GM12875 (cell line): ENCODE data around the gene PPP2R3C.
"Not testable (repeated sequence)": the region's sequence is repeated elsewhere in the genome, so short reads cannot be mapped to it uniquely, and the experiment has no call there.

Source experiments
- H3K4me3 ChIP-seq: one replicate; pipeline ENCODE4 v1.5.1; 2011; ENCODE audit warnings: low read depth, low read length, control low read depth
- TF ChIP-seq, protein P1 (sequence below): IDR thresholded peaks from 2 replicates; pipeline ENCODE4 v1.5.1; 2011; ENCODE audit warnings: low read depth, mild to moderate bottlenecking, control low read depth, inconsistent platforms, low read length, moderate library complexity, borderline replicate concordance; ENCODE audit not compliant: insufficient read depth

The PPP2R3C gene

DNA sequence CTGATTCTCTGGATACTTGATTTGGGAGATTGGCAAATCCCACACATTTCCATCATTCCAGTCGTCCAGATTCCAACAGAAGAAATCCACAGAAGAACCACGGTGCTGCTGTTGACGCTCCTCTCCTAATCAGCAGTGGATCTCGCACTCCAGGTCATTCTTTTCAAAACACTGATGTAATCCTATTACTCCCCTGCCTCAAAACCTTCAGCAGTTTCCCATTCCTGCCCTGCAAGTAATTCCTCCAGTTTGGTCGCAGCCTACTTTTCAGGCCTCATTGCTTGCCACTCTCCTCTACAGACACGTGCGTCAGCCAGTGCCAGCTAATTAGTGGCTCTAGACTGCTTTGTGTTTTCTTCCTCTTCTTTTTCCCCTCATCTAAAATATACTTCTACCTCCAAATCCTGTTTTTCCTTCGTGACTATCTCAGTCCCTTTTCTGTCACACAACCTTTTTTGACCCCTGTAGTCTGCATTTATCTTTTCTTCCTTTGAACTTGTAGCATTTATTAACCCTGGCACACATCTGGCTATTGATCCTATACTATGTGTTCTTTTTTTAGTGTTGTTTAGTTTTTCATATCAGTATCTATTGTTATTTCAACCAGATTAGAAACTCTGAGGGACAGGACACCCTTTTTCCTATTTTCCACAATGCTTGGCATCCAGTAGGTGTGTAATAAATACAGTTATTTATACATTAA, 37.3 kb upstream of the PPP2R3C start:
- TF ChIP-seq, protein P1, sequence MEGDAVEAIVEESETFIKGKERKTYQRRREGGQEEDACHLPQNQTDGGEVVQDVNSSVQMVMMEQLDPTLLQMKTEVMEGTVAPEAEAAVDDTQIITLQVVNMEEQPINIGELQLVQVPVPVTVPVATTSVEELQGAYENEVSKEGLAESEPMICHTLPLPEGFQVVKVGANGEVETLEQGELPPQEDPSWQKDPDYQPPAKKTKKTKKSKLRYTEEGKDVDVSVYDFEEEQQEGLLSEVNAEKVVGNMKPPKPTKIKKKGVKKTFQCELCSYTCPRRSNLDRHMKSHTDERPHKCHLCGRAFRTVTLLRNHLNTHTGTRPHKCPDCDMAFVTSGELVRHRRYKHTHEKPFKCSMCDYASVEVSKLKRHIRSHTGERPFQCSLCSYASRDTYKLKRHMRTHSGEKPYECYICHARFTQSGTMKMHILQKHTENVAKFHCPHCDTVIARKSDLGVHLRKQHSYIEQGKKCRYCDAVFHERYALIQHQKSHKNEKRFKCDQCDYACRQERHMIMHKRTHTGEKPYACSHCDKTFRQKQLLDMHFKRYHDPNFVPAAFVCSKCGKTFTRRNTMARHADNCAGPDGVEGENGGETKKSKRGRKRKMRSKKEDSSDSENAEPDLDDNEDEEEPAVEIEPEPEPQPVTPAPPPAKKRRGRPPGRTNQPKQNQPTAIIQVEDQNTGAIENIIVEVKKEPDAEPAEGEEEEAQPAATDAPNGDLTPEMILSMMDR = no peak
- no peak overlapping the region for H3K4me3 ChIP-seq

DNA sequence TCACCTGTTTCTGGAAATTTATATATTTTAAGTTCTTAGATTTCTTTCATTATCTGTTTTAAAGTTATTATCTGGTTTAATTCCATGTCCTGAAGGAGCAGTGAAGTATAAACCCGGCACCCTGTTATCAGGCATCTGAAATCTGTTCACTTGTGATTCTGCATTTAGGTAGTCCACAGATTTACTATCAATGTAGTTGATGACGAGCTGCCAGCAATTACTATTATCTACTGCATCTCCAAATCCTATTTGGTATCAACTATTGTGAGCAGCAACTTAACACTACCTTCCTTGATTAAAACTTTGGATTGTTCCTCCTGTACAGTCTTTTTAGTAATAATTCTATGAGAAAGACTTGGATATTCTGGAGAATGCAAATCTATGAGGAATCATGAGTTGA, 36.7 kb upstream of the PPP2R3C start:
- TF ChIP-seq, protein P1 = no peak
- no peak overlapping the region for H3K4me3 ChIP-seq

DNA sequence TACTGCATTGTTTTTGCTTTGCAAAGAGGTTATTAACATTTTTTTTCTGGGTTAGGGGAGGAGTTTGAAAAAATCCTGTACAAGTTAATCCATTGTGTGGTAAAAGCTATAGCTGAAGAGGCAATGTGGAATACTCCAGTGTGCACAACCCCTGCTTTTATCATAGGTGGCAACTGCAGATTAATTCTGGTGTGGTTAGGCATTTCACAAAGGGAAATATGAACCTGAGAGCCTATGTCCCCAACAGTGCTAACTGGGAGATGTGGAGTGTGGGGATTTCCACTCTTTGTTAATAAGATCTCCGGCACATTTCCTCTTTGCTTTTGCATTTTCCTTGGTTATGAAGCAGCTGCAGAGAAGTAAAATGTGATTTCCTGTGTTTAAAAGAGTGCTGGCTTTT, 34.2 kb upstream of the PPP2R3C start:
- H3K4me3 ChIP-seq = no peak overlapping the region
- TF ChIP-seq, protein P1 = no peak

GRCh38 chr14:35154016-35154415, 32.2 kb upstream of the PPP2R3C start:
- TF ChIP-seq, protein P1 = no peak
- no peak overlapping the region for H3K4me3 ChIP-seq

- H3K4me3 ChIP-seq = not testable (repeated sequence)
Observed at GRCh38 chr14:35152531-35152930, 30.7 kb upstream of the PPP2R3C start.

- TF ChIP-seq, protein P1 = no peak
- H3K4me3 ChIP-seq = no peak overlapping the region
Observed at GRCh38 chr14:35149239-35149638, 27.4 kb upstream of the PPP2R3C start.

- no peak overlapping the region for H3K4me3 ChIP-seq
- TF ChIP-seq, protein P1 = no peak
Observed at GRCh38 chr14:35147711-35148110, 25.9 kb upstream of the PPP2R3C start.
